Suprapubic skin (tissue), 4 donors: ENCODE results near the gene TRPM6.

ENCODE experiments used
- EP300 ChIP-seq: sonication (generic); formaldehyde crosslinking; IDR thresholded peaks from one replicate; pipeline ENCODE4 v1.6.1; 2017; ENCODE audit warnings: antibody characterized with exemption
- POLR2A ChIP-seq, 2 donors: fragments of 450-650 bp; IDR thresholded peaks; one replicate each; pipeline ENCODE4 v1.6.1; 2017; ENCODE audit warnings: antibody characterized with exemption in 2 of 2, mild to moderate bottlenecking in 2 of 2, moderate library complexity in 2 of 2
- POLR2AphosphoS5 ChIP-seq, 3 donors: sonication (generic); formaldehyde crosslinking; IDR thresholded peaks; one replicate each; pipeline ENCODE4 v1.6.1; 2017; ENCODE audit warnings: antibody characterized with exemption in 3 of 3
- TF ChIP-seq, protein P1 (sequence below), 2 donors: fragments of 200-600 bp in 1 of 2; fragments of 450-650 bp in 1 of 2; sonication (generic) in 1 of 2; IDR thresholded peaks; one replicate each; pipeline ENCODE4 v1.5.1; 2016 to 2019; ENCODE audit warnings: antibody characterized with exemption in 2 of 2, mild to moderate bottlenecking in 1 of 2, moderate library complexity in 1 of 2

DNA sequence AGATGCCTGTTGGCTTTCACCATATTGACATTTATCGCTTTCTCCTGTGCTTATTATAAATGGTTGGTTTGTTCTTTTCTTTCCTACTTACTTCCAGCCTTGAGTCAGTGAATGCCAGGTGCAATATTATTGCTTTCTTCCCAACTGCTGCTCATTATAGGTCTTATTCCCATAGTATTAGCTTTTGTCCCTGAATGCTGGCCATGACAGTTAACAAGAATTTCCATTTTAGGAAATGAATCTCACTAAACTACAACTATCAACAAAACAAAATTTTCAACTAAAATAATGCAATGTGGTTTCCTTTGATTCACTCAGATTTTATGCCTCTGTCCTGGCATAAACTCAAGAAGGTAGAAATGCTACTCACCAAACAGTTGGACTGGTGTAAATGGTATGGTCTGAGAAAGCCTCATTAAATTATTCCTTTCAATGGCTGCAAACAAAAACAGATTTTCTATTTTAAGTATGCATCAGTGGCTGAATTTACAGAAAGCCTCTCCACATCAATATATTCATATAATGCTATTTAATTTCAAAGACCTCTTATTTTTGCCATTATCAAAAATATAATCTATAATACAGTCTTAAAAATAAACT is 145.4 kb downstream of the TRPM6 start:
- no peak for TF ChIP-seq POLR2A (IDR thresholded peaks at IDR 0.05)
- TF ChIP-seq, protein P1, sequence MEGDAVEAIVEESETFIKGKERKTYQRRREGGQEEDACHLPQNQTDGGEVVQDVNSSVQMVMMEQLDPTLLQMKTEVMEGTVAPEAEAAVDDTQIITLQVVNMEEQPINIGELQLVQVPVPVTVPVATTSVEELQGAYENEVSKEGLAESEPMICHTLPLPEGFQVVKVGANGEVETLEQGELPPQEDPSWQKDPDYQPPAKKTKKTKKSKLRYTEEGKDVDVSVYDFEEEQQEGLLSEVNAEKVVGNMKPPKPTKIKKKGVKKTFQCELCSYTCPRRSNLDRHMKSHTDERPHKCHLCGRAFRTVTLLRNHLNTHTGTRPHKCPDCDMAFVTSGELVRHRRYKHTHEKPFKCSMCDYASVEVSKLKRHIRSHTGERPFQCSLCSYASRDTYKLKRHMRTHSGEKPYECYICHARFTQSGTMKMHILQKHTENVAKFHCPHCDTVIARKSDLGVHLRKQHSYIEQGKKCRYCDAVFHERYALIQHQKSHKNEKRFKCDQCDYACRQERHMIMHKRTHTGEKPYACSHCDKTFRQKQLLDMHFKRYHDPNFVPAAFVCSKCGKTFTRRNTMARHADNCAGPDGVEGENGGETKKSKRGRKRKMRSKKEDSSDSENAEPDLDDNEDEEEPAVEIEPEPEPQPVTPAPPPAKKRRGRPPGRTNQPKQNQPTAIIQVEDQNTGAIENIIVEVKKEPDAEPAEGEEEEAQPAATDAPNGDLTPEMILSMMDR (IDR thresholded peaks at IDR 0.05), result no peak
- no peak for TF ChIP-seq POLR2AphosphoS5 (IDR thresholded peaks at IDR 0.05)
- no peak for TF ChIP-seq EP300
